Ishikawa (cell line): ENCODE data around the gene COG5.

Experiments used
- CEBPB ChIP-seq: IDR thresholded peaks from 2 replicates; pipeline ENCODE4 v1.6.1; 2012
- CREB1 ChIP-seq: IDR thresholded peaks from 2 replicates; pipeline ENCODE4 v1.6.1; 2012; ENCODE audit warnings: low read depth
- EGR1 ChIP-seq: IDR thresholded peaks from 2 replicates; pipeline ENCODE4 v1.6.1; 2012
- EP300 ChIP-seq: IDR thresholded peaks from 2 replicates; pipeline ENCODE4 v1.6.1; 2012; ENCODE audit warnings: borderline replicate concordance
- FOXM1 ChIP-seq: IDR thresholded peaks from 2 replicates; pipeline ENCODE4 v1.6.1; 2012; ENCODE audit warnings: low read depth, borderline replicate concordance
- MAX ChIP-seq: IDR thresholded peaks from 2 replicates; pipeline ENCODE4 v1.6.1; 2012
- RAD21 ChIP-seq: IDR thresholded peaks from 2 replicates; pipeline ENCODE4 v1.6.1; 2012; ENCODE audit warnings: low read depth
- REST ChIP-seq: IDR thresholded peaks from 2 replicates; pipeline ENCODE4 v1.6.1; 2012; ENCODE audit warnings: low read depth, mild to moderate bottlenecking
- TAF1 ChIP-seq: IDR thresholded peaks from 2 replicates; pipeline ENCODE4 v1.6.1; 2012; ENCODE audit warnings: low read depth, mild to moderate bottlenecking
- TCF12 ChIP-seq: IDR thresholded peaks from 2 replicates; pipeline ENCODE4 v1.6.1; 2012; ENCODE audit warnings: low read depth
- TEAD4 ChIP-seq: IDR thresholded peaks from 2 replicates; pipeline ENCODE4 v1.6.1; 2012
- USF1 ChIP-seq: IDR thresholded peaks from 2 replicates; pipeline ENCODE4 v1.6.1; 2012
- YY1 ChIP-seq: IDR thresholded peaks from 2 replicates; pipeline ENCODE4 v1.6.1; 2012; ENCODE audit warnings: low read depth
- ZBTB7A ChIP-seq: IDR thresholded peaks from 2 replicates; pipeline ENCODE4 v1.6.1; 2012; ENCODE audit warnings: low read depth

The COG5 gene

GRCh38 chr7:107582875-107583274 lies 19.2 kb upstream of the COG5 start:
- TF ChIP-seq TAF1 = no peak
- TF ChIP-seq YY1 = no peak
- no peak for TF ChIP-seq EGR1
- no peak for TF ChIP-seq REST

GRCh38 chr7:107581387-107582013 lies 17.8 kb upstream of the COG5 start:
- no peak for TF ChIP-seq TEAD4
- TF ChIP-seq EP300 = no peak
- TF ChIP-seq ZBTB7A = no peak
- no peak for TF ChIP-seq TAF1
- no peak for TF ChIP-seq RAD21

- no peak for TF ChIP-seq CREB1
- TF ChIP-seq YY1 = no peak
- no peak for TF ChIP-seq CEBPB
Measured at GRCh38 chr7:107580716-107581383, 17.1 kb upstream of the COG5 start.

- TF ChIP-seq EP300 (0 out of 2 replicates have a peak, but pooled peaks have one; percentile 9), TAF1 (peak; percentile 39; the same call in 1 of the 2 replicates), TCF12 (no peak), REST (no peak), ZBTB7A (peak; percentile 49), YY1 (no peak), MAX (peak; percentile 40; the same call in 1 of the 2 replicates), CREB1 (peak; percentile 61; the same call in 1 of the 2 replicates), RAD21 (peak; percentile 2; the same call in 1 of the 2 replicates), CEBPB (0 out of 2 replicates have a peak, but pooled peaks have one; percentile 15)
Measured at GRCh38 chr7:107579885-107580715, 16.4 kb upstream of the COG5 start, which contains the start of gene BCAP29. Gene BCAP29, plus strand, starts transcription at chr7:107580246. Its CDS starts 527 bp downstream, at chr7:107580773.

GRCh38 chr7:107579554-107579884 lies 15.8 kb upstream of the COG5 start:
- TF ChIP-seq ZBTB7A (no peak), EGR1 (no peak), TAF1 (no peak), EP300 (no peak), TEAD4 (no peak), FOXM1 (no peak), YY1 (no peak), CEBPB (no peak), TCF12 (no peak), USF1 (no peak), CREB1 (no peak), MAX (no peak), RAD21 (no peak), REST (no peak)
